Lower leg skin (tissue), 3 donors: ENCODE results near the gene CNGA1.

Experiments
- POLR2A ChIP-seq, 2 donors: fragments of 450-650 bp; IDR thresholded peaks; one replicate each; pipeline ENCODE4 v1.6.1; 2016 to 2017; ENCODE audit warnings: antibody characterized with exemption in 2 of 2, mild to moderate bottlenecking in 1 of 2, moderate library complexity in 1 of 2
- TF ChIP-seq, protein P1 (sequence below), 3 donors: fragments of 450-650 bp; IDR thresholded peaks; one replicate each; pipeline ENCODE4 v1.5.1; 2016; ENCODE audit warnings: antibody characterized with exemption in 3 of 3, mild to moderate bottlenecking in 3 of 3, moderate library complexity in 2 of 3

DNA sequence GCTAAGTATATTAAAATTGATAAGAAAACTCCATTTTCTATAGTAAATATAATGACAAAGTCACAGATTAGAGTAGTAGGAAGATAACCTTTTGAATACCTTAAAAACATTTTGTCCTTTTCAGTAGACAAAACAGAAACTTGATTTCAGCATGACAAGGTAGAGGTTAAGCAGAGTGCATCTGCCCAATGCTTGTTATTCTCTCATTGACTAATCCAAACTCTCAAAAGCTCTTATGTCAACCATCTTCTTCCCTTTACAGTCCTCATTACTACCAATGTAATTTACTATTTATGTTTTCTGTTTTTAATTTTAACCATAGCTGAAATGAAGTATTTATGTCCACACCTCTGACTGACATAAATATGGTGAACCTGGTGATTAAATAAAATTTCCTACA is 11.2 kb upstream of the CNGA1 start:
- TF ChIP-seq, protein P1, sequence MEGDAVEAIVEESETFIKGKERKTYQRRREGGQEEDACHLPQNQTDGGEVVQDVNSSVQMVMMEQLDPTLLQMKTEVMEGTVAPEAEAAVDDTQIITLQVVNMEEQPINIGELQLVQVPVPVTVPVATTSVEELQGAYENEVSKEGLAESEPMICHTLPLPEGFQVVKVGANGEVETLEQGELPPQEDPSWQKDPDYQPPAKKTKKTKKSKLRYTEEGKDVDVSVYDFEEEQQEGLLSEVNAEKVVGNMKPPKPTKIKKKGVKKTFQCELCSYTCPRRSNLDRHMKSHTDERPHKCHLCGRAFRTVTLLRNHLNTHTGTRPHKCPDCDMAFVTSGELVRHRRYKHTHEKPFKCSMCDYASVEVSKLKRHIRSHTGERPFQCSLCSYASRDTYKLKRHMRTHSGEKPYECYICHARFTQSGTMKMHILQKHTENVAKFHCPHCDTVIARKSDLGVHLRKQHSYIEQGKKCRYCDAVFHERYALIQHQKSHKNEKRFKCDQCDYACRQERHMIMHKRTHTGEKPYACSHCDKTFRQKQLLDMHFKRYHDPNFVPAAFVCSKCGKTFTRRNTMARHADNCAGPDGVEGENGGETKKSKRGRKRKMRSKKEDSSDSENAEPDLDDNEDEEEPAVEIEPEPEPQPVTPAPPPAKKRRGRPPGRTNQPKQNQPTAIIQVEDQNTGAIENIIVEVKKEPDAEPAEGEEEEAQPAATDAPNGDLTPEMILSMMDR (IDR thresholded peaks at IDR 0.05): no peak
- TF ChIP-seq POLR2A (IDR thresholded peaks at IDR 0.05): no peak
